ENCODE results near the gene MT4. TPM values are rescaled to one million over a fixed set of nuclear protein-coding genes. Genes with fewer than 3 reads are reported as not detected.
A peak's percentile ranks its signal among the peaks of the same experiment; 100 is the strongest.

The MT4 gene
- total and polyA plus RNA-seq, 2 of the 4 experiments (the other 2 are of a cell fraction): not detected

GRCh38 chr16:56606071-56606475, 41.2 kb downstream of the MT4 start:
- Histone ChIP-seq H3K14ac (replicated peaks; ENCODE audit: low read depth, low read length) (peak overlapping the region; percentile 78), H4K5ac (ENCODE audit: low read depth, low read length) (peak overlapping the region; percentile 23), H3K27me3 (ENCODE audit: control insufficient read depth, insufficient read depth, low read length) (no peaks in the 10 kb centered on the region), H3K56ac (ENCODE audit: extremely low read depth, insufficient read depth, low read length) (peak overlapping the region; percentile 67), H3K23ac (ENCODE audit: low read depth, low read length) (peak overlapping the region; percentile 78; the same call in 1 of the 2 replicates), H3K4me2 (ENCODE audit: low read depth, low read length) (peak overlapping the region; percentile 49), H4K91ac (ENCODE audit: insufficient read depth, low read depth, low read length) (peak overlapping the region; percentile 98), H2BK120ac (ENCODE audit: low read depth, low read length) (peak overlapping the region; percentile 90), H3K9ac (ENCODE audit: low read depth, low read length) (no peak overlapping the region), H3K9me3 (ENCODE audit: control insufficient read depth, insufficient read depth, low read length) (no peaks in the 10 kb centered on the region), H3K18ac (ENCODE audit: low read depth, low read length) (peak overlapping the region; percentile 54), H2BK5ac (ENCODE audit: low read depth, low read length, poor library complexity, severe bottlenecking) (peak overlapping the region; percentile 95), H2AFZ (replicated peaks; ENCODE audit: low read length, poor library complexity) (peak overlapping the region; percentile 59), H4K8ac (ENCODE audit: low read depth in 2 of 2, low read length in 2 of 2) (peak overlapping the region; percentile 7 to 96; a peak in 3 of 4 replicates), H2BK15ac (ENCODE audit: low read depth, low read length) (peak overlapping the region; percentile 59), H2BK20ac (ENCODE audit: low read depth, low read length) (peak overlapping the region; percentile 88), H3K79me1 (ENCODE audit: low read depth in 1 of 2, low read length in 2 of 2) (peaks cover 0 to 25% of the 10 kb centered on the region in 2 experiments; a peak in 2 of 4 replicates), H3K36me3 (ENCODE audit: control insufficient read depth, insufficient read depth, low read length) (no peaks in the 10 kb centered on the region), H3K4me1 (ENCODE audit: control insufficient read depth, insufficient read depth, low read length) (peaks cover 23% of the 10 kb centered on the region), H2AK5ac (ENCODE audit: low read depth, low read length) (peak overlapping the region; percentile 96), H3K27ac (ENCODE audit: insufficient read depth, low read length) (peak overlapping the region; percentile 76), H3K4me3 (ENCODE audit: insufficient read depth, low read depth, low read length) (no peak overlapping the region), H2AK9ac (replicated peaks; ENCODE audit: low read depth, low read length, poor library complexity) (no peak overlapping the region), H3K4ac (ENCODE audit: low read depth, low read length) (peak overlapping the region; percentile 92), H4K20me1 (ENCODE audit: insufficient read depth, low read length) (peaks cover 11% of the 10 kb centered on the region), H3K9me1 (ENCODE audit: insufficient read depth, low read length) (peaks cover 14% of the 10 kb centered on the region)
- DNase-seq (peak; percentile 79), ATAC-seq (ENCODE audit: low read depth) (no peak; the same call in 1 of the 2 replicates)
- POLR2A ChIA-PET (ENCODE audit: unreplicated experiment): interaction anchor here (1.0 kb wide), 1 partner anchor 14 kb away, joined by 3 read pairs; no protein-coding TSS in a partner anchor
- intact Hi-C loops (cut with micrococcal nuclease): loop anchor here (5.0 to 10.0 kb wide), 3 partner anchors 76 to 251 kb away; partner anchors contain the start of gene MT1X
- no CpG with 5 or more reads among the region's 3 CpGs for WGBS, 2 experiments (ENCODE audit: extremely low coverage in 2 of 2, insufficient read length in 1 of 2)
- dilution Hi-C loops (cut with HindIII; ENCODE audit: low sequenced_read_pairs, unreplicated experiment): no loop called here
- no TSS peak for BruUV-seq (replicated peaks)
- in situ Hi-C loops (cut with MboI; ENCODE audit: low sequenced_read_pairs): no loop called here
- CTCF ChIA-PET: interaction anchor here (0.8 to 2.1 kb wide), 2 partner anchors 96 to 103 kb away, joined by 3 to 9 read pairs; no protein-coding TSS in a partner anchor
- 0 out of 2 replicates have a peak, but pooled peaks have one; percentile 27 for TF ChIP-seq MXI1 (IDR thresholded peaks at IDR 0.05; ENCODE audit: borderline replicate concordance, low read depth, low read length)
- TF ChIP-seq USF2 (IDR thresholded peaks at IDR 0.05; ENCODE audit: low read depth, low read length): no peak
- no peak for TF ChIP-seq NFE2L2 (IDR thresholded peaks at IDR 0.05; ENCODE audit: low read depth, low read length)
- TF ChIP-seq MAFK (IDR thresholded peaks at IDR 0.05; ENCODE audit: low read depth, low read length): no peak; the same call in none of the 2 replicates
- TF ChIP-seq BHLHE40 (IDR thresholded peaks at IDR 0.05; ENCODE audit: low read depth, low read length): no peak; the same call in 1 of the 2 replicates
- no peak for TF ChIP-seq SMC3 (IDR thresholded peaks at IDR 0.05; ENCODE audit: low read depth, low read length)
- TF ChIP-seq CHD1 (IDR thresholded peaks at IDR 0.05; ENCODE audit: low read depth, low read length): no peak
- peak; percentile 74 for TF ChIP-seq FOS (IDR thresholded peaks at IDR 0.05; ENCODE audit: low read depth, low read length)
- TF ChIP-seq, protein P1, sequence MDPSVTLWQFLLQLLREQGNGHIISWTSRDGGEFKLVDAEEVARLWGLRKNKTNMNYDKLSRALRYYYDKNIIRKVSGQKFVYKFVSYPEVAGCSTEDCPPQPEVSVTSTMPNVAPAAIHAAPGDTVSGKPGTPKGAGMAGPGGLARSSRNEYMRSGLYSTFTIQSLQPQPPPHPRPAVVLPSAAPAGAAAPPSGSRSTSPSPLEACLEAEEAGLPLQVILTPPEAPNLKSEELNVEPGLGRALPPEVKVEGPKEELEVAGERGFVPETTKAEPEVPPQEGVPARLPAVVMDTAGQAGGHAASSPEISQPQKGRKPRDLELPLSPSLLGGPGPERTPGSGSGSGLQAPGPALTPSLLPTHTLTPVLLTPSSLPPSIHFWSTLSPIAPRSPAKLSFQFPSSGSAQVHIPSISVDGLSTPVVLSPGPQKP (IDR thresholded peaks at IDR 0.05; ENCODE audit: borderline replicate concordance, low read depth, low read length): no peak
- peak; percentile 87 for TF ChIP-seq RCOR1 (IDR thresholded peaks at IDR 0.05; ENCODE audit: insufficient replicate concordance, low read length)

All from IMR-90 (cell line).